Measurements from ENCODE around the gene LBX2. TPM values are rescaled to one million over a fixed set of nuclear protein-coding genes. Genes with fewer than 3 reads are reported as not detected.

LBX2 gene
- total and polyA plus RNA-seq, 10 of the 15 experiments (the other 5 are each of a cell fraction or from before 2014, with no cell fraction given), result 0.08 to 4.0 (median 0.27) TPM

DNA sequence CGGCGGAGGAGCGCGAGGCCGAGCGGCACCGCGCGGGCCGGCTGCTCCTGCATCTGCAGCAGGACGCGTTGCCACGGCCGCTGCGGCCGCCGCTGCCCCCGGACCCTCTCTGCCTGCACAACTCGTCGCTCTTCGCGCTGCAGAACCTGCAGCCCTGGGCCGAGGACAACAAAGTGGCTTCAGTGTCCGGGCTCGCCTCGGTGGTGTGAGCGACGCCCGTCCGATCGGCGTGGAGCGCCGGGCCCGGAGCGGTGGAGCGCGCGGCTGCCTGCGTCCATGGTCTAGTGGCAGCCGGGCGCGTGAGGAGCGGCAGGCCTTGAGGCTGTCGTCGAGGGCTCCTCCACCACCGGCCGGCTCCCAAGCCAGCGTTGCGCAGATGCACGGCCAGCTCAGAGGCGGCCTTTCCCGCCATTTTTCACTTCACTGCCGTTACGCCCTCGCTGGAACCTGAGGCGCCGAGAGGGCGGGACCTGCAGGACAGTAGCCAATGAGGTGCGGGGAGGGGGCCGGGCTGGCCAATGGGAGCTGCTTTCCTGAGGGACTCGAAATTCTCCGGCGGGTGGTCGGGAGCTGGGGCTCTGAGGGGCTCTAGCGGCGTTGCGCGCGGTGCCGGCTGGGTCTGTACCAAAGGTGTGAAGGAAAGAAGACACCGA lies 16.7 kb upstream of the LBX2 start (continued):
- TF ChIP-seq, protein P1, sequence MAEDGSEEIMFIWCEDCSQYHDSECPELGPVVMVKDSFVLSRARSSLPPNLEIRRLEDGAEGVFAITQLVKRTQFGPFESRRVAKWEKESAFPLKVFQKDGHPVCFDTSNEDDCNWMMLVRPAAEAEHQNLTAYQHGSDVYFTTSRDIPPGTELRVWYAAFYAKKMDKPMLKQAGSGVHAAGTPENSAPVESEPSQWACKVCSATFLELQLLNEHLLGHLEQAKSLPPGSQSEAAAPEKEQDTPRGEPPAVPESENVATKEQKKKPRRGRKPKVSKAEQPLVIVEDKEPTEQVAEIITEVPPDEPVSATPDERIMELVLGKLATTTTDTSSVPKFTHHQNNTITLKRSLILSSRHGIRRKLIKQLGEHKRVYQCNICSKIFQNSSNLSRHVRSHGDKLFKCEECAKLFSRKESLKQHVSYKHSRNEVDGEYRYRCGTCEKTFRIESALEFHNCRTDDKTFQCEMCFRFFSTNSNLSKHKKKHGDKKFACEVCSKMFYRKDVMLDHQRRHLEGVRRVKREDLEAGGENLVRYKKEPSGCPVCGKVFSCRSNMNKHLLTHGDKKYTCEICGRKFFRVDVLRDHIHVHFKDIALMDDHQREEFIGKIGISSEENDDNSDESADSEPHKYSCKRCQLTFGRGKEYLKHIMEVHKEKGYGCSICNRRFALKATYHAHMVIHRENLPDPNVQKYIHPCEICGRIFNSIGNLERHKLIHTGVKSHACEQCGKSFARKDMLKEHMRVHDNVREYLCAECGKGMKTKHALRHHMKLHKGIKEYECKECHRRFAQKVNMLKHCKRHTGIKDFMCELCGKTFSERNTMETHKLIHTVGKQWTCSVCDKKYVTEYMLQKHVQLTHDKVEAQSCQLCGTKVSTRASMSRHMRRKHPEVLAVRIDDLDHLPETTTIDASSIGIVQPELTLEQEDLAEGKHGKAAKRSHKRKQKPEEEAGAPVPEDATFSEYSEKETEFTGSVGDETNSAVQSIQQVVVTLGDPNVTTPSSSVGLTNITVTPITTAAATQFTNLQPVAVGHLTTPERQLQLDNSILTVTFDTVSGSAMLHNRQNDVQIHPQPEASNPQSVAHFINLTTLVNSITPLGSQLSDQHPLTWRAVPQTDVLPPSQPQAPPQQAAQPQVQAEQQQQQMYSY (CRISPR knock-in tag; IDR thresholded peaks at IDR 0.05), result no peak
- no peak for TF ChIP-seq PML (IDR thresholded peaks at IDR 0.05; ENCODE audit: low read length)
- TF ChIP-seq SUZ12 (IDR thresholded peaks at IDR 0.05; ENCODE audit: unreplicated experiment), result peak; percentile 14
- 0 out of 2 replicates have a peak, but pooled peaks have one; percentile 29 for TF ChIP-seq YY1 (IDR thresholded peaks at IDR 0.05; ENCODE audit: low read depth, low read length)
- TF ChIP-seq NFYB (IDR thresholded peaks at IDR 0.05; ENCODE audit: insufficient read depth, low read depth, low read length), result peak; percentile 71; the same call in 1 of the 2 replicates
- no peak for TF ChIP-seq RCOR1 (conservative IDR thresholded peaks at IDR 0.05; ENCODE audit: low read depth, low read length)
- no peak for TF ChIP-seq NFIC (IDR thresholded peaks at IDR 0.05; ENCODE audit: low read depth, low read length)
- no peak for TF ChIP-seq ZNF687 (IDR thresholded peaks at IDR 0.05)
- no peak for TF ChIP-seq JUNB (IDR thresholded peaks at IDR 0.05)
- no peak for TF ChIP-seq RELB (IDR thresholded peaks at IDR 0.05; ENCODE audit: low read depth)
- no peak for TF ChIP-seq E2F4 (IDR thresholded peaks at IDR 0.05; ENCODE audit: low read depth, low read length)
- TF ChIP-seq, protein P2, sequence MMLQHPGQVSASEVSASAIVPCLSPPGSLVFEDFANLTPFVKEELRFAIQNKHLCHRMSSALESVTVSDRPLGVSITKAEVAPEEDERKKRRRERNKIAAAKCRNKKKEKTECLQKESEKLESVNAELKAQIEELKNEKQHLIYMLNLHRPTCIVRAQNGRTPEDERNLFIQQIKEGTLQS (IDR thresholded peaks at IDR 0.05; ENCODE audit: borderline replicate concordance, extremely low read depth, low read depth, low read length), result no peak
- TF ChIP-seq ZNF622 (IDR thresholded peaks at IDR 0.05), result no peak
- no peak for TF ChIP-seq EED (IDR thresholded peaks at IDR 0.05; ENCODE audit: low read depth)
- no peak for TF ChIP-seq JUND (IDR thresholded peaks at IDR 0.05; ENCODE audit: low read depth, low read length)
- peak; percentile 23 for TF ChIP-seq FOS (IDR thresholded peaks at IDR 0.05; ENCODE audit: borderline replicate concordance, extremely low read depth, insufficient read length)
- no peak for TF ChIP-seq HDAC2 (IDR thresholded peaks at IDR 0.05)
